ENCODE data around the gene TMEM255B.
A peak's percentile ranks its signal among the peaks of the same experiment; 100 is the strongest.

Gene TMEM255B

GRCh38 chr13:113834496-113835200, 75.6 kb downstream of the TMEM255B start:
- DNase-seq (ENCODE audit: low spot score) (no peak), ATAC-seq (ENCODE audit: low read depth) (no peak)
- H3K4me1 ChIP-seq (ENCODE audit: insufficient read depth, poor library complexity, severe bottlenecking), result peaks cover 23% of the 10 kb centered on the region
- no peak overlapping the region for H3K4me3 ChIP-seq (ENCODE audit: severe bottlenecking)
- peak overlapping the region; percentile 12 for H3K27ac ChIP-seq (ENCODE audit: poor library complexity, severe bottlenecking)
- no peaks in the 10 kb centered on the region for H3K9me3 ChIP-seq (ENCODE audit: severe bottlenecking)
- peaks cover 36% of the 10 kb centered on the region for H3K36me3 ChIP-seq (ENCODE audit: low read depth)
- H3K27me3 ChIP-seq (ENCODE audit: insufficient read depth, poor library complexity, severe bottlenecking), result no peaks in the 10 kb centered on the region
- no peak for TF ChIP-seq CTCF (IDR thresholded peaks at IDR 0.05; ENCODE audit: poor library complexity, severe bottlenecking)

GRCh38 chr13:113835461-113836270, 76.6 kb downstream of the TMEM255B start:
- Histone ChIP-seq H3K27ac (ENCODE audit: poor library complexity, severe bottlenecking) (peak overlapping the region; percentile 12), H3K36me3 (ENCODE audit: low read depth) (peaks cover 42% of the 10 kb centered on the region), H3K4me1 (ENCODE audit: insufficient read depth, poor library complexity, severe bottlenecking) (peaks cover 33% of the 10 kb centered on the region), H3K27me3 (ENCODE audit: insufficient read depth, poor library complexity, severe bottlenecking) (no peaks in the 10 kb centered on the region), H3K4me3 (ENCODE audit: severe bottlenecking) (no peak overlapping the region), H3K9me3 (ENCODE audit: severe bottlenecking) (no peaks in the 10 kb centered on the region)
- ATAC-seq (ENCODE audit: low read depth) (no peak), DNase-seq (ENCODE audit: low spot score) (no peak)
- TF ChIP-seq CTCF (IDR thresholded peaks at IDR 0.05; ENCODE audit: poor library complexity, severe bottlenecking), result no peak

GRCh38 chr13:113836768-113837559, 77.9 kb downstream of the TMEM255B start:
- peak; percentile 51 for ATAC-seq (ENCODE audit: low read depth)
- peaks cover 44% of the 10 kb centered on the region for H3K36me3 ChIP-seq (ENCODE audit: low read depth)
- no peaks in the 10 kb centered on the region for H3K9me3 ChIP-seq (ENCODE audit: severe bottlenecking)
- no peak for TF ChIP-seq CTCF (IDR thresholded peaks at IDR 0.05; ENCODE audit: poor library complexity, severe bottlenecking)
- peaks cover 35% of the 10 kb centered on the region for H3K4me1 ChIP-seq (ENCODE audit: insufficient read depth, poor library complexity, severe bottlenecking)
- peak overlapping the region; percentile 98 for H3K27ac ChIP-seq (ENCODE audit: poor library complexity, severe bottlenecking)
- H3K27me3 ChIP-seq (ENCODE audit: insufficient read depth, poor library complexity, severe bottlenecking), result no peaks in the 10 kb centered on the region
- peak; percentile 94 for DNase-seq (ENCODE audit: low spot score)
- H3K4me3 ChIP-seq (ENCODE audit: severe bottlenecking), result no peak overlapping the region

- no peak for TF ChIP-seq CTCF (IDR thresholded peaks at IDR 0.05; ENCODE audit: poor library complexity, severe bottlenecking)
- ATAC-seq (ENCODE audit: low read depth), result peak; percentile 89
- Histone ChIP-seq H3K4me3 (ENCODE audit: severe bottlenecking) (peak overlapping the region; percentile 22), H3K27me3 (ENCODE audit: insufficient read depth, poor library complexity, severe bottlenecking) (no peaks in the 10 kb centered on the region), H3K36me3 (ENCODE audit: low read depth) (peaks cover 41% of the 10 kb centered on the region), H3K4me1 (ENCODE audit: insufficient read depth, poor library complexity, severe bottlenecking) (peaks cover 28% of the 10 kb centered on the region), H3K9me3 (ENCODE audit: severe bottlenecking) (no peaks in the 10 kb centered on the region), H3K27ac (ENCODE audit: poor library complexity, severe bottlenecking) (peak overlapping the region; percentile 98)
- DNase-seq (ENCODE audit: low spot score), result peak; percentile 99
Observed at GRCh38 chr13:113837560-113838355, 78.7 kb downstream of the TMEM255B start.
